ENCODE results near the gene SFXN5. TPM values are rescaled to one million over a fixed set of nuclear protein-coding genes. Genes with fewer than 3 reads are reported as not detected.

The SFXN5 gene
- total RNA-seq, 1 experiment from 2014 or later, result 11.3 TPM

DNA sequence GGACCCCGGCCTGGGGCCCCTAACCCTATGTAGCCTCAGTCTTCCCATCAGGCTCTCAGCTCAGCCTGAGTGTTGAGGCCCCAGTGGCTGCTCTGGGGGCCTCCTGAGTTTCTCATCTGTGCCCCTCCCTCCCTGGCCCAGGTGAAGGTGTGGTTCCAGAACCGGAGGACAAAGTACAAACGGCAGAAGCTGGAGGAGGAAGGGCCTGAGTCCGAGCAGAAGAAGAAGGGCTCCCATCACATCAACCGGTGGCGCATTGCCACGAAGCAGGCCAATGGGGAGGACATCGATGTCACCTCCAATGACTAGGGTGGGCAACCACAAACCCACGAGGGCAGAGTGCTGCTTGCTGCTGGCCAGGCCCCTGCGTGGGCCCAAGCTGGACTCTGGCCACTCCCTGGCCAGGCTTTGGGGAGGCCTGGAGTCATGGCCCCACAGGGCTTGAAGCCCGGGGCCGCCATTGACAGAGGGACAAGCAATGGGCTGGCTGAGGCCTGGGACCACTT lies 137.8 kb downstream of the SFXN5 start:
- Mint-ChIP-seq H3K27ac (ENCODE audit: unreplicated experiment) (no peak overlapping the region), H3K9me3 (ENCODE audit: low read depth, unreplicated experiment) (no peaks in the 10 kb centered on the region), H3K27me3 (ENCODE audit: unreplicated experiment) (peaks cover 37% of the 10 kb centered on the region), H3K36me3 (ENCODE audit: insufficient read depth, unreplicated experiment) (peaks cover 4% of the 10 kb centered on the region), H3K4me3 (ENCODE audit: low read depth, unreplicated experiment) (no peak overlapping the region), H3K4me1 (ENCODE audit: low read depth, unreplicated experiment) (no peaks in the 10 kb centered on the region)
- no TSS peak for BruUV-seq (replicated peaks)
- DNase-seq, result no peak
- intact Hi-C loops (cut with micrococcal nuclease; ENCODE audit: unreplicated experiment), result no loop called here
- no peak for TF ChIP-seq CTCF (IDR thresholded peaks at IDR 0.05; ENCODE audit: unreplicated experiment)
- CTCF ChIA-PET, result interaction anchor here (0.9 to 2.2 kb wide), 3 partner anchors 40 to 43 kb away, joined by 3 to 19 read pairs (median 5); no protein-coding TSS in a partner anchor

DNA sequence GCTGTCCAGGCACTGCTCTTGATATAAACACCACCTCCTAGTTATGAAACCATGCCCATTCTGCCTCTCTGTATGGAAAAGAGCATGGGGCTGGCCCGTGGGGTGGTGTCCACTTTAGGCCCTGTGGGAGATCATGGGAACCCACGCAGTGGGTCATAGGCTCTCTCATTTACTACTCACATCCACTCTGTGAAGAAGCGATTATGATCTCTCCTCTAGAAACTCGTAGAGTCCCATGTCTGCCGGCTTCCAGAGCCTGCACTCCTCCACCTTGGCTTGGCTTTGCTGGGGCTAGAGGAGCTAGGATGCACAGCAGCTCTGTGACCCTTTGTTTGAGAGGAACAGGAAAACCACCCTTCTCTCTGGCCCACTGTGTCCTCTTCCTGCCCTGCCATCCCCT lies 138.3 kb downstream of the SFXN5 start:
- no peak for DNase-seq
- H3K27ac Mint-ChIP-seq (ENCODE audit: unreplicated experiment), result no peak overlapping the region
- BruUV-seq (replicated peaks), result no TSS peak
- H3K36me3 Mint-ChIP-seq (ENCODE audit: insufficient read depth, unreplicated experiment), result peaks cover 4% of the 10 kb centered on the region
- H3K4me3 Mint-ChIP-seq (ENCODE audit: low read depth, unreplicated experiment), result no peak overlapping the region
- no peaks in the 10 kb centered on the region for H3K4me1 Mint-ChIP-seq (ENCODE audit: low read depth, unreplicated experiment)
- H3K27me3 Mint-ChIP-seq (ENCODE audit: unreplicated experiment), result peaks cover 32% of the 10 kb centered on the region
- intact Hi-C loops (cut with micrococcal nuclease; ENCODE audit: unreplicated experiment), result no loop called here
- CTCF ChIA-PET, result interaction anchor here (0.7 to 1.2 kb wide), 3 partner anchors 40 to 42 kb away, joined by 3 to 5 read pairs (median 3); no protein-coding TSS in a partner anchor
- no peaks in the 10 kb centered on the region for H3K9me3 Mint-ChIP-seq (ENCODE audit: low read depth, unreplicated experiment)
- TF ChIP-seq CTCF (IDR thresholded peaks at IDR 0.05; ENCODE audit: unreplicated experiment), result no peak

GRCh38 chr2:72932805-72933204 lies 138.7 kb downstream of the SFXN5 start:
- TF ChIP-seq CTCF (IDR thresholded peaks at IDR 0.05; ENCODE audit: unreplicated experiment), result no peak
- Mint-ChIP-seq H3K27ac (ENCODE audit: unreplicated experiment) (no peak overlapping the region), H3K9me3 (ENCODE audit: low read depth, unreplicated experiment) (no peaks in the 10 kb centered on the region), H3K27me3 (ENCODE audit: unreplicated experiment) (peaks cover 28% of the 10 kb centered on the region), H3K4me3 (ENCODE audit: low read depth, unreplicated experiment) (no peak overlapping the region), H3K4me1 (ENCODE audit: low read depth, unreplicated experiment) (no peaks in the 10 kb centered on the region), H3K36me3 (ENCODE audit: insufficient read depth, unreplicated experiment) (peaks cover 1% of the 10 kb centered on the region)
- intact Hi-C loops (cut with micrococcal nuclease; ENCODE audit: unreplicated experiment), result no loop called here
- no TSS peak for BruUV-seq (replicated peaks)
- DNase-seq, result no peak
- CTCF ChIA-PET, result interaction anchor here (0.7 to 0.9 kb wide), 2 partner anchors 40 to 41 kb away, joined by 3 to 5 read pairs; no protein-coding TSS in a partner anchor

DNA sequence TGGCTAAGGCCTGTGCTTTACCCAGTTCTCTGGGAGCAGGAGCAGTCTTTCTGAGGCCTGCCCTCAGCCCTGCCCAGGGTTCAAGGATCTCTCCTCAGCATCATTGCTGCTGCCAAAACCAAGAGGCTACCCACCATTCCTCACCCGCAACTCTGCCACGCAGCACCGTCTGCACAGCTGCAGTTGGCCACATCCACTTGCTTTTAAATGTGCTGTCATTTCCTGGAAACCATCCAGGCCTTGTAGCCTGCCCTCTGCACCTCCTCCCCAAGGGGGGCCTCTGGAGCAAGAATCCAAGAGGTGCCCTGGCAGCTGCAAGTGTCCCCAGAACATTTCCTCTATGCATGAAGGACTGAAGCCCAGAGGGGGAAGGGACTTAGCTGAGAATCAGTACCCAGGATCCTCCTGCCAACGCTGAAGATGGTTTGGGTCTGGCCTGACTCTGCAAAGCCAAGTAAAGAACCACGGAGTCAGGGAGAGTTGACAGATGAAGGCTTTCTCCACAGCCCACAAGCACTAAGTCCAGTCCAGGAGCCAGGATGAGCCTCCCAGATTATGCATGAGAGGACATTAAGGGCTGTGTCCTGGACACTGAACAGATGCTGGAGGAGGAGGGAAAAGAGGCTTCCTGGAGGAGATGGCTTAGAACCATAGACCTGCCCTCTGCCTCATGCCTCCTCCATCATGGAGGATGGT lies 139.3 kb downstream of the SFXN5 start:
- CTCF ChIA-PET, result no interaction called here
- no peaks in the 10 kb centered on the region for H3K36me3 Mint-ChIP-seq (ENCODE audit: insufficient read depth, unreplicated experiment)
- DNase-seq, result no peak
- no peaks in the 10 kb centered on the region for H3K4me1 Mint-ChIP-seq (ENCODE audit: low read depth, unreplicated experiment)
- intact Hi-C loops (cut with micrococcal nuclease; ENCODE audit: unreplicated experiment), result no loop called here
- no TSS peak for BruUV-seq (replicated peaks)
- H3K27ac Mint-ChIP-seq (ENCODE audit: unreplicated experiment), result no peak overlapping the region
- TF ChIP-seq CTCF (IDR thresholded peaks at IDR 0.05; ENCODE audit: unreplicated experiment), result no peak
- H3K27me3 Mint-ChIP-seq (ENCODE audit: unreplicated experiment), result peaks cover 22% of the 10 kb centered on the region
- H3K9me3 Mint-ChIP-seq (ENCODE audit: low read depth, unreplicated experiment), result no peaks in the 10 kb centered on the region
- no peak overlapping the region for H3K4me3 Mint-ChIP-seq (ENCODE audit: low read depth, unreplicated experiment)
